ENCODE results near the gene DTYMK.

DNA sequence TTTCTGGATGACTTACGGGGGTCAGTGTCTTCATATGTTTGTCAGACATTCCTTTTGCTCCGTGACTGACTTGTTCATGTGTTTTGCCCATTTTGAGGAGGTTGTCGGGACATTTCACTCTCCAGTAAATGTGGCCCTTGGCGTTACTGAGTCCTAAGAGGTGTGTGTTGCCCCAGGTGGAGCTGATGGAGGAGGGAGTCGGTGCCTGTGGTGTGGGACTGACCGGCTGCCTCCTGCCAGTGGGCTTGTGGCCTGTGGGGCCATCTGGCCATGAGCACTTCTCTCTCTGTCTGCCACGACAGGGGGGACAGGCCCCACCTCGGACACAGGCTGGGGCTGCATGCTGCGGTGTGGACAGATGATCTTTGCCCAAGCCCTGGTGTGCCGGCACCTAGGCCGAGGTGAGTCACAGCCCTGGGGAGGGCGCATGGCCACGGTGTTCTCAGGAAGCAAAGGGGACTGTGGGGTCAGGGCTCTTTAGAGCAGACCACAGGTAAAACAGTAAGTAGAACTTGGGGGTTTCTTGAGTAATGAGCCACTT is 33.3 kb downstream of the DTYMK start:
- TF ChIP-seq EZH2 (IDR thresholded peaks at IDR 0.05; ENCODE audit: borderline replicate concordance), result no peak
- TF ChIP-seq, protein P1, sequence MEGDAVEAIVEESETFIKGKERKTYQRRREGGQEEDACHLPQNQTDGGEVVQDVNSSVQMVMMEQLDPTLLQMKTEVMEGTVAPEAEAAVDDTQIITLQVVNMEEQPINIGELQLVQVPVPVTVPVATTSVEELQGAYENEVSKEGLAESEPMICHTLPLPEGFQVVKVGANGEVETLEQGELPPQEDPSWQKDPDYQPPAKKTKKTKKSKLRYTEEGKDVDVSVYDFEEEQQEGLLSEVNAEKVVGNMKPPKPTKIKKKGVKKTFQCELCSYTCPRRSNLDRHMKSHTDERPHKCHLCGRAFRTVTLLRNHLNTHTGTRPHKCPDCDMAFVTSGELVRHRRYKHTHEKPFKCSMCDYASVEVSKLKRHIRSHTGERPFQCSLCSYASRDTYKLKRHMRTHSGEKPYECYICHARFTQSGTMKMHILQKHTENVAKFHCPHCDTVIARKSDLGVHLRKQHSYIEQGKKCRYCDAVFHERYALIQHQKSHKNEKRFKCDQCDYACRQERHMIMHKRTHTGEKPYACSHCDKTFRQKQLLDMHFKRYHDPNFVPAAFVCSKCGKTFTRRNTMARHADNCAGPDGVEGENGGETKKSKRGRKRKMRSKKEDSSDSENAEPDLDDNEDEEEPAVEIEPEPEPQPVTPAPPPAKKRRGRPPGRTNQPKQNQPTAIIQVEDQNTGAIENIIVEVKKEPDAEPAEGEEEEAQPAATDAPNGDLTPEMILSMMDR (IDR thresholded peaks at IDR 0.05; ENCODE audit: poor library complexity), result no peak

Data from hepatocyte (in vitro differentiated cells).